H9 (cell line): Measurements from ENCODE around the gene PDE7B. TPM values are rescaled to one million over a fixed set of nuclear protein-coding genes. Genes with fewer than 3 reads are reported as not detected.

Experiments used
- DNase-seq: peaks from one replicate; pipeline ENCODE4 v3.0.0-alpha.2; 2017
- H2AFZ ChIP-seq: one replicate; pipeline ENCODE4 v1.6.1; 2013; ENCODE audit warnings: mild to moderate bottlenecking, low read length, control low read depth, moderate library complexity
- H2AK5ac ChIP-seq: 2 replicates; pipeline ENCODE4 v1.6.1; 2013; ENCODE audit warnings: low read length, control low read depth, mixed read lengths; ENCODE audit not compliant: insufficient read length
- H2BK120ac ChIP-seq: one replicate; pipeline ENCODE4 v1.6.1; 2013; ENCODE audit warnings: low read depth, mild to moderate bottlenecking, low read length, control low read depth, inconsistent platforms; ENCODE audit not compliant: poor library complexity, severe bottlenecking
- H2BK12ac ChIP-seq: 2 replicates; pipeline ENCODE4 v1.6.1; 2013; ENCODE audit warnings: low read length, control low read depth, mixed read lengths, low read depth; ENCODE audit not compliant: insufficient read length
- H2BK15ac ChIP-seq: 2 replicates; pipeline ENCODE4 v1.6.1; 2013; ENCODE audit warnings: low read depth, low read length, control low read depth
- H2BK20ac ChIP-seq: one replicate; pipeline ENCODE4 v1.6.1; 2013; ENCODE audit warnings: low read depth, mild to moderate bottlenecking, low read length, control low read depth, inconsistent platforms; ENCODE audit not compliant: poor library complexity, severe bottlenecking
- H2BK5ac ChIP-seq: 2 replicates; pipeline ENCODE4 v1.6.1; 2013; ENCODE audit warnings: low read length, control low read depth, mixed read lengths; ENCODE audit not compliant: insufficient read length
- H3K14ac ChIP-seq: 2 replicates; pipeline ENCODE4 v1.6.1; 2013; ENCODE audit warnings: low read length, control low read depth; ENCODE audit not compliant: insufficient read depth
- H3K18ac ChIP-seq: 2 replicates; pipeline ENCODE4 v1.6.1; 2013; ENCODE audit warnings: low read depth, mild to moderate bottlenecking, mixed read lengths, low read length, control low read depth; ENCODE audit not compliant: insufficient read length
- H3K23ac ChIP-seq: 2 replicates; pipeline ENCODE4 v1.6.1; 2013; ENCODE audit warnings: low read length, control low read depth, mixed read lengths, low read depth; ENCODE audit not compliant: insufficient read length
- H3K23me2 ChIP-seq: 2 replicates; pipeline ENCODE4 v1.6.1; 2013; ENCODE audit warnings: low read depth, mild to moderate bottlenecking, mixed read lengths, low read length, control low read depth; ENCODE audit not compliant: insufficient read length, poor library complexity, severe bottlenecking
- H3K27ac ChIP-seq: 2 replicates; pipeline ENCODE4 v1.5.1; 2013; ENCODE audit warnings: low read length, control low read depth, mixed read lengths, low read depth; ENCODE audit not compliant: insufficient read length
- H3K27me3 ChIP-seq: 2 replicates; pipeline ENCODE4 v1.6.1; 2013; ENCODE audit warnings: low read length, control low read depth, inconsistent platforms; ENCODE audit not compliant: insufficient read depth
- H3K4ac ChIP-seq: 2 replicates; pipeline ENCODE4 v1.6.1; 2013; ENCODE audit warnings: low read depth, mild to moderate bottlenecking, control low read depth, inconsistent platforms, low read length, moderate library complexity
- H3K4me1 ChIP-seq: 2 replicates; pipeline ENCODE4 v1.6.1; 2013; ENCODE audit warnings: low read length, control low read depth, inconsistent platforms; ENCODE audit not compliant: insufficient read depth
- H3K4me2 ChIP-seq: 2 replicates; pipeline ENCODE4 v1.6.1; 2013; ENCODE audit warnings: low read length, control low read depth, mixed read lengths; ENCODE audit not compliant: insufficient read length, insufficient read depth
- H3K56ac ChIP-seq: 2 replicates; pipeline ENCODE4 v1.6.1; 2013; ENCODE audit warnings: low read depth, mild to moderate bottlenecking, mixed read lengths, low read length, control low read depth; ENCODE audit not compliant: insufficient read length
- H3K79me1 ChIP-seq: 2 replicates; pipeline ENCODE4 v1.6.1; 2013; ENCODE audit warnings: low read depth, mild to moderate bottlenecking, moderate library complexity, low read length, control low read depth, inconsistent platforms; ENCODE audit not compliant: insufficient read depth, poor library complexity, severe bottlenecking
- H3K79me2 ChIP-seq: 2 replicates; pipeline ENCODE4 v1.6.1; 2013; ENCODE audit warnings: low read length, control low read depth, inconsistent platforms; ENCODE audit not compliant: insufficient read depth
- H3K9ac ChIP-seq: 2 replicates; pipeline ENCODE4 v1.6.1; 2013; ENCODE audit warnings: low read length, control low read depth, mixed read lengths; ENCODE audit not compliant: insufficient read length; ENCODE audit errors: extremely low read depth
- H3K9me3 ChIP-seq: one replicate; pipeline ENCODE4 v1.6.1; 2013; ENCODE audit warnings: low read depth, low read length, inconsistent platforms; ENCODE audit not compliant: control insufficient read depth
- H3T11ph ChIP-seq: one replicate; pipeline ENCODE4 v1.6.1; 2013; ENCODE audit warnings: mild to moderate bottlenecking, low read length, control low read depth, inconsistent platforms
- H4K20me1 ChIP-seq: one replicate; pipeline ENCODE4 v1.6.1; 2013; ENCODE audit not compliant: control insufficient read depth, insufficient read length, insufficient read depth
- H4K5ac ChIP-seq: 2 replicates; pipeline ENCODE4 v1.6.1; 2013; ENCODE audit warnings: low read depth, mild to moderate bottlenecking, mixed read lengths, low read length, control low read depth; ENCODE audit not compliant: insufficient read length
- H4K8ac ChIP-seq: replicated peaks from 2 replicates; pipeline ENCODE4 v1.6.1; 2013; ENCODE audit warnings: low read length, control low read depth, mixed read lengths, low read depth; ENCODE audit not compliant: insufficient read length
- H4K91ac ChIP-seq: 2 replicates; pipeline ENCODE4 v1.6.1; 2013; ENCODE audit warnings: low read depth, mild to moderate bottlenecking, moderate library complexity, mixed read lengths, low read length, control low read depth; ENCODE audit not compliant: insufficient read length
- H3K27ac Mint-ChIP-seq, 3 experiments: 2 replicates in 2 of 3; 3 replicates in 1 of 3; pipeline ENCODE4 v1.8.0; 2020 to 2021; ENCODE audit warnings: mixed read lengths in 3 of 3, mild to moderate bottlenecking in 1 of 3, moderate library complexity in 1 of 3
- H3K27me3 Mint-ChIP-seq: 2 replicates; pipeline ENCODE4 v1.8.0; 2021; ENCODE audit warnings: low read depth, mild to moderate bottlenecking, moderate library complexity, mixed read lengths
- H3K36me3 Mint-ChIP-seq, 3 experiments: 2 replicates in 2 of 3; 3 replicates in 1 of 3; pipeline ENCODE4 v1.8.0; 2020 to 2021; ENCODE audit warnings: low read depth in 3 of 3, mixed read lengths in 3 of 3; ENCODE audit not compliant: insufficient read depth in 1 of 3
- H3K4me1 Mint-ChIP-seq, 2 experiments: 2 replicates each; pipeline ENCODE4 v1.8.0; 2020; ENCODE audit warnings: mixed read lengths in 2 of 2
- H3K4me3 Mint-ChIP-seq, 2 experiments: 2 replicates in 1 of 2; 3 replicates in 1 of 2; pipeline ENCODE4 v1.8.0; 2020 to 2021; ENCODE audit warnings: mild to moderate bottlenecking in 2 of 2, mixed read lengths in 2 of 2, moderate library complexity in 1 of 2
- H3K9me3 Mint-ChIP-seq, 2 experiments: 2 replicates in 1 of 2; 3 replicates in 1 of 2; pipeline ENCODE4 v1.8.0; 2020; ENCODE audit warnings: mild to moderate bottlenecking in 2 of 2, mixed read lengths in 2 of 2, moderate library complexity in 1 of 2
- CTCF ChIP-seq: fragments of 200-600 bp; sonication (generic); conservative IDR thresholded peaks from 3 replicates; pipeline ENCODE4 v1.8.0; 2021; ENCODE audit warnings: antibody characterized with exemption, mild to moderate bottlenecking
- WGBS: extraction: QIAGEN DNeasy Blood & Tissue Kit; methylation state at CpG from one replicate; pipeline ENCODE4 v1.1.7; 2013; ENCODE audit warnings: missing lambda C conversion rate, low lambda C conversion rate, mixed read lengths; ENCODE audit not compliant: insufficient read length; ENCODE audit errors: extremely low coverage; 5-methylcytosine and 5-hydroxymethylcytosine counted together
- total RNA-seq: library from RNA; stranded (reverse); gene quantifications from 2 replicates; pipeline ENCODE4 v1.2.1, GENCODE V29; 2021

Gene PDE7B
- total RNA-seq, 1 experiment from 2014 or later = not detected

DNA sequence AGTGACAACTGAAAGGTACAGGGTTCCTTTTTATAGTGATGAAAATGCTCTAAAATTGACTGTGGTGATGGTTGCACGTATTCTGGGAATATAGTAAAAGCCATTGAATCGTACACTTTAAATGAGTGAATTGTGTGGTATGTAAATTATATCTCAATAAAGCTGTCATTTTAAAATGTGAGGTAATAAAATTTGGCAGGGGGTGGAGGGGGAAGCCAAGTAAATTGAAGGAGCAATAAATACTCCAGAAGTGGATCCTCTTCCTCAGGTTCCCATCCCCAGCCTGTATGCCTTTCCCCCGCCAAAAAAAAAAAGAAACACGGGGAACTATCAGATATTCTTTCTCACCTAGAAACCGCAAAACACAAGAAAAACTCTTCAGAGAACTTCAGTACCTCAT, 237.2 kb downstream of the PDE7B start:
- Histone ChIP-seq H3K18ac (no peak overlapping the region), H2AFZ (no peak overlapping the region), H4K5ac (no peak overlapping the region), H3T11ph (no peak overlapping the region), H3K4me1 (no peaks in the 10 kb centered on the region), H3K9ac (no peak overlapping the region), H3K56ac (no peak overlapping the region), H2BK20ac (no peak overlapping the region), H3K9me3 (no peaks in the 10 kb centered on the region), H4K20me1 (no peaks in the 10 kb centered on the region), H3K4ac (no peak overlapping the region), H2BK15ac (no peak overlapping the region), H3K27me3 (no peaks in the 10 kb centered on the region), H4K91ac (no peak overlapping the region), H3K14ac (no peak overlapping the region), H2AK5ac (no peak overlapping the region), H2BK120ac (no peak overlapping the region), H4K8ac (no peak overlapping the region), H3K79me1 (no peaks in the 10 kb centered on the region), H3K23ac (no peak overlapping the region), H3K4me2 (no peak overlapping the region), H2BK12ac (no peak overlapping the region), H3K27ac (no peak overlapping the region), H3K79me2 (no peaks in the 10 kb centered on the region), H2BK5ac (no peak overlapping the region), H3K23me2 (no peaks in the 10 kb centered on the region)
- no peaks in the 10 kb centered on the region for H3K4me1 Mint-ChIP-seq
- no peaks in the 10 kb centered on the region for H3K36me3 Mint-ChIP-seq
- no peaks in the 10 kb centered on the region for H3K9me3 Mint-ChIP-seq
- H3K4me3 Mint-ChIP-seq = no peak overlapping the region
- no peak overlapping the region for H3K27ac Mint-ChIP-seq
- DNase-seq = no peak
- no CpG with 5 or more reads among the region's 5 CpGs for WGBS
- TF ChIP-seq CTCF = no peak
- peaks cover under 1% of the 10 kb centered on the region; the same call in 1 of the 2 replicates for H3K27me3 Mint-ChIP-seq
